ENCODE data around the gene SPATS2L.

GRCh38 chr2:200274116-200275075, 32.1 kb upstream of the SPATS2L start:
- TF ChIP-seq CTCF (IDR thresholded peaks at IDR 0.05) (no peak), EP300 (IDR thresholded peaks at IDR 0.05) (no peak), SMC3 (IDR thresholded peaks at IDR 0.05) (no peak), HDAC2 (IDR thresholded peaks at IDR 0.05) (no peak), USF2 (IDR thresholded peaks at IDR 0.05) (no peak), HOXA7 (CRISPR knock-in tag; IDR thresholded peaks at IDR 0.05) (no peak), SREBF2 (IDR thresholded peaks at IDR 0.05) (no peak), MAX (IDR thresholded peaks at IDR 0.05) (no peak), POLR2AphosphoS2 (conservative IDR thresholded peaks at IDR 0.05; ENCODE audit: low read length) (no peak), EHMT2 (IDR thresholded peaks at IDR 0.05; ENCODE audit: low read depth) (no peak)

Measured in A549 (cell line).